Measurements from ENCODE around the gene PRR7. TPM values are rescaled to one million over a fixed set of nuclear protein-coding genes. Genes with fewer than 3 reads are reported as not detected.

PRR7 gene
- polyA plus RNA-seq, 4 donors, result 0.86 to 3.7 (median 2.0) TPM

- Histone ChIP-seq H3K9me3 (ENCODE audit: control insufficient read depth in 2 of 2, insufficient read depth in 1 of 2, low read depth in 1 of 2, low read length in 1 of 2) (no peaks in the 10 kb centered on the region), H3K27ac (ENCODE audit: low read depth in 1 of 3, low read length in 2 of 3) (no peak overlapping the region), H3K4me1 (ENCODE audit: control insufficient read depth in 3 of 3, insufficient read depth in 2 of 3, low read depth in 1 of 3, low read length in 2 of 3) (peaks cover 0 to 5% (median 0%) of the 10 kb centered on the region in 3 donors)
Measured at GRCh38 chr5:177477701-177478477, 31.3 kb downstream of the PRR7 start.

GRCh38 chr5:177478711-177479646 lies 32.4 kb downstream of the PRR7 start:
- no peak overlapping the region for H3K4me3 ChIP-seq (ENCODE audit: low read depth in 1 of 3, low read length in 3 of 3)
- H3K4me1 ChIP-seq (ENCODE audit: control insufficient read depth in 3 of 3, insufficient read depth in 2 of 3, low read depth in 1 of 3, low read length in 2 of 3), result peaks cover 0 to 3% (median 0%) of the 10 kb centered on the region in 3 donors
- H3K36me3 ChIP-seq (ENCODE audit: control insufficient read depth in 3 of 3, insufficient read depth in 2 of 3, low read depth in 1 of 3, low read length in 3 of 3), result peaks cover 0 to 23% (median 0%) of the 10 kb centered on the region in 3 donors
- DNase-seq (no peak), FAIRE-seq (no peak)
- WGBS, 3 donors, result 41 to 46% (median 44%) methylated on average over 18 of the region's 18 CpGs
- H3K27ac ChIP-seq (ENCODE audit: low read depth in 1 of 3, low read length in 2 of 3), result peak overlapping the region; percentile 16 to 29 (median 28)
- no peaks in the 10 kb centered on the region for H3K9me3 ChIP-seq (ENCODE audit: control insufficient read depth in 2 of 2, insufficient read depth in 1 of 2, low read depth in 1 of 2, low read length in 1 of 2)
- H3K27me3 ChIP-seq (ENCODE audit: control insufficient read depth in 3 of 3, insufficient read depth in 3 of 3, low read length in 3 of 3), result peaks cover 0 to 10% (median 0%) of the 10 kb centered on the region in 3 donors

More at GRCh38 chr5:177477701-177478477, 31.3 kb downstream of the PRR7 start:
- Histone ChIP-seq H3K36me3 (ENCODE audit: control insufficient read depth in 3 of 3, insufficient read depth in 2 of 3, low read depth in 1 of 3, low read length in 3 of 3) (peaks cover 0 to 14% (median 0%) of the 10 kb centered on the region in 3 donors), H3K4me3 (ENCODE audit: low read depth in 1 of 3, low read length in 3 of 3) (no peak overlapping the region), H3K27me3 (ENCODE audit: control insufficient read depth in 3 of 3, insufficient read depth in 3 of 3, low read length in 3 of 3) (peaks cover 0 to 12% (median 0%) of the 10 kb centered on the region in 3 donors)
- FAIRE-seq (no peak), DNase-seq (no peak)
- 88 to 94% (median 93%) methylated on average over 13 of the region's 13 CpGs for WGBS, 3 donors

GRCh38 chr5:177479774-177480173 lies 33.2 kb downstream of the PRR7 start:
- Histone ChIP-seq H3K36me3 (ENCODE audit: control insufficient read depth in 3 of 3, insufficient read depth in 2 of 3, low read depth in 1 of 3, low read length in 3 of 3) (peaks cover 0 to 29% (median 0%) of the 10 kb centered on the region in 3 donors), H3K4me3 (ENCODE audit: low read depth in 1 of 3, low read length in 3 of 3) (no peak overlapping the region), H3K27me3 (ENCODE audit: control insufficient read depth in 3 of 3, insufficient read depth in 3 of 3, low read length in 3 of 3) (peaks cover 0 to 2% (median 0%) of the 10 kb centered on the region in 3 donors), H3K9me3 (ENCODE audit: control insufficient read depth in 2 of 2, insufficient read depth in 1 of 2, low read depth in 1 of 2, low read length in 1 of 2) (no peaks in the 10 kb centered on the region), H3K27ac (ENCODE audit: low read depth in 1 of 3, low read length in 2 of 3) (peak overlapping the region in 2 of 3 donors; percentile 28 to 29), H3K4me1 (ENCODE audit: control insufficient read depth in 3 of 3, insufficient read depth in 2 of 3, low read depth in 1 of 3, low read length in 2 of 3) (no peaks in the 10 kb centered on the region)
- WGBS, 3 donors, result 58 to 90% (median 85%) methylated on average over 14 of the region's 14 CpGs
- no peak for FAIRE-seq
- no peak for DNase-seq

- H3K36me3 ChIP-seq (ENCODE audit: control insufficient read depth in 3 of 3, insufficient read depth in 2 of 3, low read depth in 1 of 3, low read length in 3 of 3), result peaks cover 0 to 46% (median 0%) of the 10 kb centered on the region in 3 donors
- no peak overlapping the region for H3K4me3 ChIP-seq (ENCODE audit: low read depth in 1 of 3, low read length in 3 of 3)
- no peak for FAIRE-seq
- no peaks in the 10 kb centered on the region for H3K9me3 ChIP-seq (ENCODE audit: control insufficient read depth in 2 of 2, insufficient read depth in 1 of 2, low read depth in 1 of 2, low read length in 1 of 2)
- WGBS, 3 donors, result 89 to 92% (median 90%) methylated on average over 10 of the region's 10 CpGs
- H3K27ac ChIP-seq (ENCODE audit: low read depth in 1 of 3, low read length in 2 of 3), result no peak overlapping the region
- H3K4me1 ChIP-seq (ENCODE audit: control insufficient read depth in 3 of 3, insufficient read depth in 2 of 3, low read depth in 1 of 3, low read length in 2 of 3), result no peaks in the 10 kb centered on the region
- DNase-seq, result no peak
- no peaks in the 10 kb centered on the region for H3K27me3 ChIP-seq (ENCODE audit: control insufficient read depth in 3 of 3, insufficient read depth in 3 of 3, low read length in 3 of 3)
Measured at GRCh38 chr5:177482359-177482795, 35.8 kb downstream of the PRR7 start.

- Histone ChIP-seq H3K4me3 (ENCODE audit: low read depth in 1 of 3, low read length in 3 of 3) (no peak overlapping the region), H3K9me3 (ENCODE audit: control insufficient read depth in 2 of 2, insufficient read depth in 1 of 2, low read depth in 1 of 2, low read length in 1 of 2) (no peaks in the 10 kb centered on the region), H3K27me3 (ENCODE audit: control insufficient read depth in 3 of 3, insufficient read depth in 3 of 3, low read length in 3 of 3) (no peaks in the 10 kb centered on the region), H3K4me1 (ENCODE audit: control insufficient read depth in 3 of 3, insufficient read depth in 2 of 3, low read depth in 1 of 3, low read length in 2 of 3) (no peaks in the 10 kb centered on the region), H3K27ac (ENCODE audit: low read depth in 1 of 3, low read length in 2 of 3) (no peak overlapping the region), H3K36me3 (ENCODE audit: control insufficient read depth in 3 of 3, insufficient read depth in 2 of 3, low read depth in 1 of 3, low read length in 3 of 3) (peaks cover 0 to 51% (median 0%) of the 10 kb centered on the region in 3 donors)
- 92 to 96% (median 95%) methylated on average over 8 to 9 of the region's 9 CpGs for WGBS, 3 donors
- no peak for FAIRE-seq
- no peak for DNase-seq
Measured at GRCh38 chr5:177483042-177483441, 36.4 kb downstream of the PRR7 start.

GRCh38 chr5:177483994-177484901 lies 37.6 kb downstream of the PRR7 start:
- no peak for FAIRE-seq

GRCh38 chr5:177484902-177485549 lies 38.4 kb downstream of the PRR7 start:
- FAIRE-seq, result no peak
- peaks cover 0 to 66% (median 0%) of the 10 kb centered on the region in 3 donors for H3K36me3 ChIP-seq (ENCODE audit: control insufficient read depth in 3 of 3, insufficient read depth in 2 of 3, low read depth in 1 of 3, low read length in 3 of 3)
- DNase-seq, result no peak
- WGBS, 3 donors, result 74 to 83% (median 83%) methylated on average over 13 of the region's 13 CpGs
- H3K27ac ChIP-seq (ENCODE audit: low read depth in 1 of 3, low read length in 2 of 3), result no peak overlapping the region
- no peaks in the 10 kb centered on the region for H3K27me3 ChIP-seq (ENCODE audit: control insufficient read depth in 3 of 3, insufficient read depth in 3 of 3, low read length in 3 of 3)
- no peak overlapping the region for H3K4me3 ChIP-seq (ENCODE audit: low read depth in 1 of 3, low read length in 3 of 3)
- H3K9me3 ChIP-seq (ENCODE audit: control insufficient read depth in 2 of 2, insufficient read depth in 1 of 2, low read depth in 1 of 2, low read length in 1 of 2), result no peaks in the 10 kb centered on the region
- H3K4me1 ChIP-seq (ENCODE audit: control insufficient read depth in 3 of 3, insufficient read depth in 2 of 3, low read depth in 1 of 3, low read length in 2 of 3), result no peaks in the 10 kb centered on the region

More at GRCh38 chr5:177483994-177484901, 37.6 kb downstream of the PRR7 start:
- H3K27ac ChIP-seq (ENCODE audit: low read depth in 1 of 3, low read length in 2 of 3), result no peak overlapping the region
- no peak for DNase-seq
- no peaks in the 10 kb centered on the region for H3K4me1 ChIP-seq (ENCODE audit: control insufficient read depth in 3 of 3, insufficient read depth in 2 of 3, low read depth in 1 of 3, low read length in 2 of 3)
- no peak overlapping the region for H3K4me3 ChIP-seq (ENCODE audit: low read depth in 1 of 3, low read length in 3 of 3)
- H3K27me3 ChIP-seq (ENCODE audit: control insufficient read depth in 3 of 3, insufficient read depth in 3 of 3, low read length in 3 of 3), result no peaks in the 10 kb centered on the region
- no peaks in the 10 kb centered on the region for H3K9me3 ChIP-seq (ENCODE audit: control insufficient read depth in 2 of 2, insufficient read depth in 1 of 2, low read depth in 1 of 2, low read length in 1 of 2)
- H3K36me3 ChIP-seq (ENCODE audit: control insufficient read depth in 3 of 3, insufficient read depth in 2 of 3, low read depth in 1 of 3, low read length in 3 of 3), result peaks cover 0 to 61% (median 0%) of the 10 kb centered on the region in 3 donors
- 86 to 89% (median 89%) methylated on average over 22 of the region's 22 CpGs for WGBS, 3 donors

Data from small intestine (tissue), 7 donors.